Activated naive CD8-positive, alpha-beta T cell treated with anti-CD3 and anti-CD28 coated beads, Interleukin-2, amount 50 U/mL, for 24 hours (primary cell): ENCODE measurements around the gene FANCG.

Experiments used
- ATAC-seq: fragments of 150-1000 bp; cut with Tn5 transposase; one replicate; pipeline ENCODE4 v1.10.0; 2021
- DNase-seq: peaks from one replicate; pipeline ENCODE4 v3.0.0; 2021
- H3K27ac Mint-ChIP-seq: one replicate; pipeline ENCODE4 v1.8.0; 2021; ENCODE audit warnings: mild to moderate bottlenecking, mixed read lengths
- H3K27me3 Mint-ChIP-seq: one replicate; pipeline ENCODE4 v1.8.0; 2021; ENCODE audit warnings: mixed read lengths
- H3K36me3 Mint-ChIP-seq: one replicate; pipeline ENCODE4 v1.8.0; 2021; ENCODE audit warnings: low read depth, mixed read lengths
- H3K4me1 Mint-ChIP-seq: one replicate; pipeline ENCODE4 v1.8.0; 2021; ENCODE audit warnings: mixed read lengths
- H3K4me3 Mint-ChIP-seq: one replicate; pipeline ENCODE4 v1.8.0; 2021; ENCODE audit warnings: mild to moderate bottlenecking, moderate library complexity, mixed read lengths
- H3K9me3 Mint-ChIP-seq: one replicate; pipeline ENCODE4 v1.8.0; 2021; ENCODE audit warnings: mixed read lengths

The FANCG gene

GRCh38 chr9:35028341-35028740 is 51.4 kb downstream of the FANCG start:
- no peak overlapping the region for H3K27ac Mint-ChIP-seq
- no peaks in the 10 kb centered on the region for H3K36me3 Mint-ChIP-seq
- H3K9me3 Mint-ChIP-seq = no peaks in the 10 kb centered on the region
- H3K4me3 Mint-ChIP-seq = no peak overlapping the region
- H3K27me3 Mint-ChIP-seq = no peaks in the 10 kb centered on the region
- no peak for DNase-seq
- H3K4me1 Mint-ChIP-seq = peaks cover 8% of the 10 kb centered on the region
- ATAC-seq = no peak

- H3K4me3 Mint-ChIP-seq = no peak overlapping the region
- no peaks in the 10 kb centered on the region for H3K27me3 Mint-ChIP-seq
- no peaks in the 10 kb centered on the region for H3K36me3 Mint-ChIP-seq
- H3K27ac Mint-ChIP-seq = no peak overlapping the region
- peaks cover 8% of the 10 kb centered on the region for H3K4me1 Mint-ChIP-seq
- ATAC-seq (no peak), DNase-seq (no peak)
- H3K9me3 Mint-ChIP-seq = no peaks in the 10 kb centered on the region
Measured at GRCh38 chr9:35027860-35028259, 51.9 kb downstream of the FANCG start.

GRCh38 chr9:35027374-35027773 is 52.4 kb downstream of the FANCG start:
- Mint-ChIP-seq H3K4me3 (no peak overlapping the region), H3K36me3 (no peaks in the 10 kb centered on the region), H3K27ac (no peak overlapping the region), H3K9me3 (no peaks in the 10 kb centered on the region), H3K27me3 (no peaks in the 10 kb centered on the region), H3K4me1 (peaks cover 8% of the 10 kb centered on the region)
- DNase-seq = no peak
- ATAC-seq = peak; percentile 36

GRCh38 chr9:35026671-35027070 is 53.1 kb downstream of the FANCG start:
- no peaks in the 10 kb centered on the region for H3K9me3 Mint-ChIP-seq
- no peaks in the 10 kb centered on the region for H3K36me3 Mint-ChIP-seq
- ATAC-seq = no peak
- peaks cover 8% of the 10 kb centered on the region for H3K4me1 Mint-ChIP-seq
- no peaks in the 10 kb centered on the region for H3K27me3 Mint-ChIP-seq
- H3K4me3 Mint-ChIP-seq = no peak overlapping the region
- DNase-seq = no peak
- no peak overlapping the region for H3K27ac Mint-ChIP-seq
